DMS153 (cell line): ENCODE measurements around the gene CDK11B.
"Not testable (repeated sequence)": the region's sequence is repeated elsewhere in the genome, so short reads cannot be mapped to it uniquely, and the experiment has no call there.

Experiments used
- DNase-seq: peaks from one replicate; lab custom pipeline; 2025; lab: John Stamatoyannopoulos, UW

Gene CDK11B

DNA sequence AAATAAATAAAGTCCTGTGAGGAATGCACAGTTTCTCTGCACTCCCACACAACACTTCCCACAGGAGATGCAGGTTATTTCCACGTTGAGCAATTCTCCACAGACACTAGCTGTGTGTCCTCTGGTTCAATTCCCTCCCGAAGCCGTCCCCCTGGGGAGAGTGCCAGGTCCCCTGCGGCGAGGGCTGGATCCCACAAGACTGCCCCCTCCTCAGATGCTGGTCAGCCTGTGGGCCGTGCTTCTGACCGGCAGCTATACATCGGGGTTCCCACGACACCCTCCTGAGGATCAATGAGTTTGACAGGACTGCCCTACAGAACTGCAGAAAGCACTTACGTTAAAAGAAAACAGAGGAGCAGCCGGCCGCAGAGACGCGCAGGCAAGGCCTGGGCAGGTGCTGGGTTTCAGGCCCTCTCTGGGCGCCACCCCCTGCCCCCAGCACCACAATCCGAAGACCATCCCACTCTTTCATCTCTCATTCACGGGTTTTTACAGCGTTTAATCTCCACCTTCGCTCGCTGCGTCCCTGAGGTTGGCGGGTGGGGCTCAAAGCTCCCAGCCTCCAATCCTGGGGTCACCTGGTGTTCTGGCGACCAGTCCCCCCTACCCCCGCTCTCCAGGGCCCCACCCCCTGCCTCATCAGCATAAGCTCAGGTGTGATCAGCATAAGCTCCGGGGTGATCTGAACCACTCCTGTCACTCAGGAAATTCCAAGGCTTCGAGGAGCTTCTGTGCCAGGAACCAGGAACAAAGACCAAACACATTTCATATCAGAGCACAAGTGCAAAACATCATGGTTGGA lies 24.5 kb upstream of the CDK11B start:
- no peak for DNase-seq

DNA sequence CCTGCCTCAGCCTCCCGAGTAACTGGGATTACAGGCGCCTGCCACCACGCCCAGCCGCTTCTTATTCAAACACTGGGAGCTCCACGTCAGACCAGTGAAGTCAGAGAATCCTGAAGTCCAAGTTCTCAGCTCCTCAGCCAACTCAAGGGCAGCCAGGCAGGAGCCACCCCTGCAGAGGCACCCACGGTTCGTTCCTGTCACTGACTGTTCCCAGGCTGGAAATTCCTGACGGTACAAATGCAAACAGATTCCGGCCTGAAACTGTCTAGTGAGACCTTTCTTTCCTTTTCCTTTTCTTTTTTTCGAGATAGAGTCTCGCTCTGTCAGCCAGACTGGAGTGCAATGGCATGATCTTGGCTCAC lies 22.1 kb upstream of the CDK11B start:
- no peak for DNase-seq

DNA sequence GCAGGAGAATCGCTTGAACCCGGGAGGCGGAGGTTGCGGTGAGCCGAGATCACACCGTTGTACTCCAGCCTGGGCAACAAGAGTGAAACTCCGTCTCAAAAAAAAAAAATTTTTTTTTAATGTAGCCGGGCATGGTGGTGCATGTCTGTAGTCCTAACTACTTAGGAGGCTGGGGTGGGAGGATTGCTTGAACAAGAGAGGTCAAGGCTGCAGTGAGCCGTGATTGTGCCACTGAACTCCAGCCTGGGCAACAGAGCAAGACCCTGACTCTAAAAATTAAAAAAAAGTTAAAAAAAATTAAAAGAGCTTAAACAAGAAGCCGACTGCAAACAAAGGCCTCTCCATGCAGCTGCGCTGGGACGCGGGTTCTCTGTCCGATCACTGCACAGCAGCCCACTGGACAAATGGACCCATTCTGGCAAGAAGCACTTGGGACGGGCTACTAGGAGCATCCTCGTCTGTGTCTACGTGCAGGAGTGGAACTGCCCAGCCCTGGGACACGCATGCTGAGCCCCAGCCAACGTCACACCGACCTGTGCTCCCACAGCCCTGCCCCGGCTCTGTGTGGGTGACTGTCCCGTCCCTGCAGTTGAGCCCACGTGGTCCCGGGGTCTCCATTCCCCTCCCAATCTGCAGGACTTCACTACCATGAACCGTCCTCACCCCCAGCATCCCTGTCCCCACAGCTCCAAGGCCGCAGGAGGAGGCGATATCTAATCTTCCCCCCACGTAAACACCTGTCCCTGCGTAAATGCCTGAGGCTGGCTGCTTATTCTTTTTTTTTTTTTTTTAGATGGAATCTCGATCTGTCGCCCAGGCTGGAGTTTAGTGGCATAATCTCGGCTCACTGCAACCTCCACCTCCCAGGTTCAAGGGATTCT lies 21.5 kb upstream of the CDK11B start:
- no peak for DNase-seq

DNA sequence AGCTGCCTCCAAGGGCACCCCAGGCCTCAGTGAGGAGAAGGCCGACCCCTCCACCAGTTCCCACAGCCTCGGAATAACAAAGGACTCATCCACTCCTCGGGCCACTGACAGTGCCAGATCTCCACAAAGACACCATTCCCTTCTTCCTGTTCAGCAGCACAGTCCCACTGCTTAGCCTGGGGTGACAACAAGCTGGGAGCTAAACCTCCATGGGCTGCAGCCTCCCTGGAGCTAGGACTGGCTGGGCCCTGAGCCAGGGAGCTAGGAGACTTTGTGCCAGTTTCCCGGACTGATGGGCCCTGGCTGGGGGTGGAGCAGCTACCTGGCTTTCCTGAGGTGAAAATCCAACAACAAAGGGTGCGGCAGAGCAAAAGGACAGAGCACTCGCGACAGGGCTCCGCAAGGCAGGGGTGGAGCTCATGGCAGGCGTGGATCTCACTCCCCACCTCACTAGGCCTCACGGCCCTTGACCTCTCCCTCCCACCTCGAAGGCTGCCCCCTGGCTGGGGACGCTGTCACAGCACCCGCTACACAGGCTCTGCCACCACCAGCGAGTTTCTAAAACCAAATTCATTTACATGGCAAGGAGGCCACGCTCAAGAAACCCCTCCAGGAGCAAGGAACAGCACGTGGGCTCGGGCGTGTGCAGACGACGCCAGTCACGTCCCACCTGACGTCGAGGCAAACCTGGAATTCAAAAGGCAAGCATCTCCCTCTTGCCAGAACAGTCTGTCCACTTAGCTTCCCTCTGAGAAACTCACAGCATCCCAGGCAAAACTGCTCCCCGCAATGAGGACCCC lies 20.0 kb upstream of the CDK11B start:
- DNase-seq: no peak

DNA sequence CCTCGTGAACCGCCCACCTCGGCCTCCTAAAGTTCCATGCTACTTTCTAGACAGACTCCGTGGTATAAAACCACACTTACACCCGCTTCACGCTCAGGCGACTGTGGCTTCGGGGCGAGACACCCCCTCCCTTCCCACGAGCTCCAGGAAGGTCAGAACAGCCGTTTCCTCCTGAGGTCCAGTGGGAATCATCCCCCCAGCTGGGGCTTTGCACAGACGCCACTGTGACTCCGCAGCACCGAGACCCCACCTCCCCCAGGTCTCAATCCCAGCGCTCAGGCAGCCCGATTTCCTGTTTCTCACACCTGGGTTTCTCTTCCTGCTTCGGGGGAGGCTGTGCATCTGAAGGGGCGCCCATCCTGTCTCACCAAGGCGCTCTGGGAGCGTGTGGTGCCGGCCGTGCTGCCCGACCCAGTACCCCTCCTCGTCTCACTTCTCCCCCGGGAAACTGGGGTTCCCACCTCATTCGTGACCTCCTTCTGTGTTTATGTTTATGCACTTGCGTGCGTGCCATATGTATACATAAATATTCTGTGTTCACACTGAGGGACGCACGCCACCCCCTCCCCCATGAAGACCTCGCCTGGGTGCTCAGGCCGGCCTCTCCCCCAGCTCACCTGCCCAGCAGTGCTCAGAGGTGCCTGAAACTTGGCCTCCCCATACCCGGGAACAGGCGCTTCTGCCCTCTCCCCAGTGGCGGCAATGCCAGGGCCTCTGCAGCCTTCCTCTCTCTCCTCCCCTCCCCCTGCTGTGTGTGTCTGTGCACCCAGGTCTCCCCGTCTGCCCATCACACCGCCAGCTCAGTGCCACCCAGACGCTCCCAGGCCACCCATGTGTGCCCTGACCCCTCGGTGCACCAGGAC lies 19.1 kb upstream of the CDK11B start:
- DNase-seq: no peak

DNA sequence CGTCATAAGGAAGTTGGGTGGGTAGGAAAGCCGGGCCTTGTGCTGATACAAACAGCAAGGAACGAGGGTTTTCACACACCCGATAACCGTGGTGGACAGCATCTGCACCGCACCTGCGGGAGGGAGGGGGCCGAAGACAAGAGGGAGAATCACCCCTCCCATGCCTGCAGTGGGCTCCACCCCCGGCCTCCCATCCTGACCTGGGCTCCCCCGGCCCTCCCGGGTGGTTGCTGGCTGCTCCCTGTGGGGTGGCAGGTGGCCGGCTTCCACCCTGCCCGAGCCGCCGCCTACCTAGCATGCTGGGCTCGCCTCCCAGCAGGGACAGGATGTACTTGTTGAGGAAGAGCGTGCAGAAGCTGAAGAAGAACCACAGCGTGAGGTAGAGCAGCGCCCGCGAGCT lies 17.3 kb upstream of the CDK11B start:
- not testable (repeated sequence) for DNase-seq

DNA sequence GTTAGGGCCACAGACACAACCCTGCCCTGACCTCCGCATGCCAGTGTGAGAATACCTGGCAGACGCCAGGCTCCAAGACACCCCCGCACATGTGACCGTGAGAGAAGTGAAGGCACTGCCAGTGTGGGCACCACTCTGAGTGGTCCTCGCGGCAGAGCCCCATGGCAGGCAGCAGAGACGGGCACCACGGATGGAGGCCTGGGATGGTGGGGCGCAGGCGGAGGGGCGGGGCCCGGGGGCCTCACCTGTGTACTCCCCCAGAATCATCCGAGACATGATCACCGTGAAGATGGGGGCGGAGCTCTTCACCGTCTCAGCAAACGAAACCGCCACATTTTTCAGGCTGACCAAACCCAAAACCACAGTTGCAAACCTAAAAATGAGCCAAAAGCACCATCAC lies 16.4 kb upstream of the CDK11B start:
- DNase-seq: not testable (repeated sequence)

DNA sequence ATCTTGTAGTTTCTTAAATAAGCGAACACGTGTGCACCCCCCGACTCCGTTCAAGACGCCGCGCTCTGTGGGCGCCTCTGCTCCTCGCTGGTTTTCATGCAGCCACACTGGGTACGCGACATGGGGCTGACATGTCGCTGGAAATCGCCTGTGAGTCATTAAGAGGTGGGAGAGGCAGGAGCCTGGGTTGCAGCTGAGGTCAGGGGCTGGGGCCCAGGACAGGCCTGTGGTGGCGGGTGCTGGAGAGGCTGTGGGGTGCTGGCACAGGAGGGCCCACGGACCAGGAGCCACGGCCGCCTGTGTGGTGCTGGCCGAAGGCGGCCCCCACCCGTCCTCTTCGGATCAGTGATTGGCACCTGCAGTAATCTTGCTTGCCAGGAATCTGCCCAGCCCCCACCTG lies 16.0 kb upstream of the CDK11B start:
- DNase-seq: not testable (repeated sequence)

DNA sequence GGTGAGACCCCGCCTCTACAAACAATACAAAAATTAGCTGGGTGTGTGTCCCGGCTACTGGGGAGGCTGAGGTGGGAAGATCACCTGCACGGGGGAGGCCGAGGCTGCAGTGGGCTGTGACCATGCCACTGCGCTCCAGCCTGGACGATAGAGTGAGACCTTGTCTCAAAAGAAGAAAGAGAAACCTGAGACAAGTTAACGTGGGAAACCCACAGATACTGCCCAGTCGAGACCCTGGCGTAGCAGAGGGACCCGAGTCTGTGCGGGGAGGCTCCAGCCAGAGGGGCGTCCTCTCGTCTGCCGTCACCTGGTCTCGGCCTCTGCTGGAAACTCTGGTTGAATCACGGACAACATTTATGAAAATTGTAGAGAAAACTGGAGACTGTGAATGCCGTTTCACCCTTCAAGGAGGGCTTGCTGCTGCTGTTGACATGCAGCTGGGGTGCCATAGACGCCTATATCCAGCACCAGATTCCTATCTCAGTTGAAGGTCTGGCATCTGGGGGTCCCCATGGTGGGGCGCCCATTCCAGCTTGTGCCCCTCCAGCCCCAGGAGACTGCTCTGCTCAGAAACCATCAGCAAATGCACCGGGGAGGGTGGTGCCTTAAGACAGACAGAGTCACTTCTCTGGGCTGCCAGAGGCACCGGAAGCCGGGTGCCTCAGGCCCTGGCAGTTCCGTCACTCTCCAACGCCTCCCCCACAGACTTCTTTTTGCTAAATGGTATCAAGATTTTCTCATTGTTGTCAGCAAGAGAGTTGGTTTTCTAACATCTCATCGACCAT lies 13.6 kb upstream of the CDK11B start:
- no peak for DNase-seq

DNA sequence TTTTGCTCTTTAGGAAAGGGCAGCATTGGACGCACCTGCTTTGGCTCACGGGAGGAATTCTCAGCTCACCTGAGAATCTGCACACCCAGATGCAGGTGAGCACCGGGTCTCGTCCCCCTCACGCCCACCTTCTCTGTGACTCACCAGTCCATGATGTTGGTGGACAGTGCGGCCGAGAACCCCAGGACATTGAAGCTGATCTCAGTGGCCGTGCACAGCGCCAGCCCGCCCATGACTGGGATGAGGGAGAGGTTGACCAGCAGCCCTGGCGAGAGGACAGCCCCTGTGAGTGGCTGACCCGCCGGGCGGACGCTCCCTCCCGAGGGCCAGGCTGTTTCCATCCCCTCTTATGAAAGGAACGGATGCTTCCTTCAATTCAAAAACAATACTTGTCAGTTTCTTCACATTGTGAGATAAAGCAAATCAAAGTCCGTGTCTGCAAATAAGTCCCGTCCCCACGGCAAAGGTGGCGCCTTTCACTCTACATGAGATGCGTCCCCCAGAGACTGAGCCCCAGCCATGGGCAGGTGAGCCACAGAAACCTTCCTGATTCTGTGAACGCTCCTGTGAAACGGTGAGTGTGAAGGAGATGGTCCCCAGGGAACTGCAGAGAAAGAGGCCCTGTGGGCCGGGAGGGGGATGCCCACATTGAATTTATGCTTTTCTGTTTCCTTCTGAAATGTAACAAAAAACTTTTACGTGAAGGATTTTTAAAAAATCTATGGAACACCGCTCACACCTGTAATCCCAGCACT lies 12.7 kb upstream of the CDK11B start:
- DNase-seq: no peak

DNA sequence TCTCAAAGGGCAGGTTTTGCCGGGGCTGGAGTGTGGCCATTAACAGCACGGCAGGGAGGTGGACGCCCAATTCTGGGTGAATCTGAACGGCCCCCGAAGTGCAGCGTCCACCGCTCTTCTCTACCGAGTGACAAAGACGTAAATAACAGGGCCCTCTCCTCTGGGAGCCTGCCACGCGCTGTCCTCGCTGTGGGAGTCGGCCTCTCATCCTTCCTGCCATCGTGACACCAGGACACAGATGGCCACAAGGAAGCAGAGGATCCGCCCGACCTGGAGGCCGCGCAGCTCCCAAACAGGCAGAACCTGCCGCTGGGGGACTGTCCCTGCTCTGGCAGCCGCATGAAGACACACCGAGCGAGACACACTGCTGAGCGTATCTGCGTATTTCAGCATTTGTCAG lies 12.1 kb upstream of the CDK11B start:
- no peak for DNase-seq

DNA sequence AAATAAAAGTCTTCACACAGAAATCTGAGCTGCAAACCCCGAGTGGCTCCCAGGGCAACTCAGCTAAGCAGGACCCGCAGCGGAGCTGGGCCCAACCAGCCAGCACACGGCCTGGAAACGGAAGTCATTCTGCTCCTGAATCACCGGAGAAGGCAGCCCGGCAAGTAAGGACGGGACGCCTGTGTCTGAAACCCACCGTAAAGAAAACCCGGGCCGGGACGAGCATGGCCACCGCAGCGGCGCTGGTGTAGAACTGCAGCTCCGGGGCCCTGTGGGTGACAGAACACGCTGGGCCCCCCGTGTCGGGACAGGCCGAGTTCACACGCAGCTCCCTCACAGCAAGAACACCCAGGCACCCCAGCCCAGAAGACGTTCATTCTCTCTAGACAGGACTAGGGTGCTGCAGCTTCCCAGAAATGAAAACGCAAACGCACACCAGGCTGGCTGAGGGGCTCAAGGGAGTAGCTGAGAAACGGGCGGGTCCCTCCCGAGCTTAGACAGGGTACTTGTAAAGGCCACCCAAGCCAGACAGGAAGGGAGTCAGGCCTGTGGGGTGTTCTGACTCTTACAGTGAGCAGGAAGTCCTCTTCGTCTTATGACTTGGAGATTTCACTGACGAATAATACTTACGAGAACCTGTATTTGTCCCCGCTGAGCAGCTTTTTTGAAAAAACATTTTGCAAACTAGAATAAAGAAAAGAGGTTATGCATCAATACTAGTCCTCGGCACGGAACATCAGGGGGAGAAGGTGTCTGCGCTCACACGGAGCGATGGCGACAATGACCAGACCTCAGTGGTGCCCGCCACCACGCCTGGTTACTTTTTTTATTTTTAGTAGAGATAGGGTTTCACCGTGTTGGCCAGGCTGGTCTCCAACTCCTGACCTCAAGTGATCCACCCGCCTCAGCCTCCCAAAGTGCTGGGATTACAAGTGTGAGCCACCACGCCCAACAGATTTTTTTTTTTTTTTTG lies 10.9 kb upstream of the CDK11B start:
- DNase-seq: no peak

DNA sequence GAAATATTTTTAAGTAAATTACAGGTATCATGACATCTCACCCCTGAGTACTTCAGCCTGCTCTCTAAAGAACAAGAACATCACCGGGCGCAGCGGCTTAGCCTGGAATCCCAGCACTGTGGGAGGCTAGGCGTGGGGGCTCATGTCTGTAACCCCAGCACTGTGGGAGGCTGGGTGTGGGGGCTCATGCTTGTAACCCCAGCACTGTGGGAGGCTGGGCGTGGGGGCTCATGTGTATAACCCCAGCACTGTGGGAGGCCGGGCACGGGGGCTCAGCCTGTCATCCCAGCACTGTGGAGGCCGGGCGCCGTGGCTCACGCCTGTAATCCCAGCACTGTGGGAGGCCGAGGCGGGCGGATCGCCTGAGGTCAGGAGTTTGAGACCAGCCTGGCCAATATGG lies 7.7 kb upstream of the CDK11B start:
- no peak for DNase-seq

DNA sequence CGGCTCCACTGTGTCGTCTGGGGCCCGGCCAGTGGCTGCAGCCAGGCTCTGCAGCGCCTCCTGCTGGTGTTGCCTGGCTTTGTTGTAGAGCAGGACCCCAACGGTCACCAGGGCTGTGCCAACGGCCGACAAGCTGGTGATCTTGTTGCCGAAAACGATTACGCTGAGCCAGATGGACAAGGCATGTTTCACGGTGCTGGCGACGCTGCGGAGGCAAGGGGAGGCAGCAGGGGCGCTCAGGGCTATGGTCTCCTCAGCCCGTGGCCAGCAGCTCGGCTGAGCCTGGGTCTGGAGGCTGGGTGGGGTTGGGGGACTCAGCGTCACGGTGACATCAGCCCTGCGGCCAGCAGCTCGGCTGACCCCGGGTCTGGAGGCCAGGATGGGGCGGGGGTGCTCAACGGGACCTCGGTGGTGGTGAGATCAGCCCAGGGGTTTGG lies 7.0 kb upstream of the CDK11B start:
- DNase-seq: no peak

DNA sequence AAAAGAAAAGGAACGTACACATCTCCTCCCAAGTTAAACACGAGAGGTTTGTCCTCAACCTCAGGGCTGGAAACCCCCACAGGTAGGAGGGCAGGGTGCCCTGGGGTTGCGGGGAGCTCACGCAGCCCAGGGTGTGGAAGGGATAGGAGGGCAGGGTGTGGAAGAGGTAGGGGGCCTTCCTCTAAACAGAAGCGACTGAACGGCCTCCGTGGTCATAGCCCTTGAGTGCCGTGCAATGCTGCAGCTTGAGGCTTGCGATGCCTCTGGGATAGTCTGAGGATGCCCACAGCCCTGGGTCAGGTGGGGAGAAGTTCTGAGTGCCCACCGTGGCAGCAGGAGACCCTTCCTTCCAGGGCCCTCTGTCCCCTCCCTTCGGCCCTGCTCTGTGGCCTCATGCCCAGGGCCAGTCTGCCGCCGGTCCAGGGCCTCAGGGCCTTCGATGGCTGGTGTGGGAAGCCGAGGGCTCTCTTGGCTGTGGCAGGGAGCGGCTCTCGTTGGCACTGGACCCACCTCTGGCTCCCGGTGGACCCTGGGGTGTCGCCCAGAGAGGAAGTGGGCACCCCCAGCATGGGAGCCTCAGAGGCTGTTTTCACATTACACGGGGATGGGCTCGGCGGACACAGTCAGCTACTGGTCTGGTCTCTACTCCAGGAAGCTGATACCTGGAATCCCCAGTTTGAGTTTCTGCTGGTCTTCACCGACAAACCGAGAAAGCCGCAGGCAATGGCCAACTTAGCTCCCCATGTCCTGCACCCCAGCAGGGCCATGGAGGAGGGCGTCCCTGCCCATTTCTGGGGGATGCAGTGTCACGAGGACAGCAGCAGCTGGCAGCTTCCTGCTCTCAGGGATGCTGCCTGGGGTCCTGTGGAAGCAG lies 6.4 kb upstream of the CDK11B start:
- DNase-seq: no peak

DNA sequence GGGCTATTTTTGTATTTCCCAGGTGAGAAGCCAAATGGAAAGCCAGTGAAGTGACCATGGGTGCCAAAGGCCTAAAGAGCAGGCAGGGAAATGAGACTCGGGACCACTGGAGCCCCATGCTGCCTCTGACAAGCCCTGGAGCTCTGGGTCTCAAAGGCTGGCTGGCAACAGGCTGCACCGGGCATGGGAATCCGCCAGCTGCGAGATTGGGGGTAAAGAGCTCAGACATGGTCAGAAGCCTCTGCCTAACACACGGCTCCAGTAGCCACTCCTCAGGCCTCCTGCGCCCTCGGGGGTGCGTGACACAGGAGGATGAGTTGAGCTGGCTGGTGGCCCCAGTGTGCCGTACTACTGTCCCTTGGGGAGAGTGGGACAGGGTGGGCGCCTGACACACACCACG lies 5.5 kb upstream of the CDK11B start:
- DNase-seq: not testable (repeated sequence)

DNA sequence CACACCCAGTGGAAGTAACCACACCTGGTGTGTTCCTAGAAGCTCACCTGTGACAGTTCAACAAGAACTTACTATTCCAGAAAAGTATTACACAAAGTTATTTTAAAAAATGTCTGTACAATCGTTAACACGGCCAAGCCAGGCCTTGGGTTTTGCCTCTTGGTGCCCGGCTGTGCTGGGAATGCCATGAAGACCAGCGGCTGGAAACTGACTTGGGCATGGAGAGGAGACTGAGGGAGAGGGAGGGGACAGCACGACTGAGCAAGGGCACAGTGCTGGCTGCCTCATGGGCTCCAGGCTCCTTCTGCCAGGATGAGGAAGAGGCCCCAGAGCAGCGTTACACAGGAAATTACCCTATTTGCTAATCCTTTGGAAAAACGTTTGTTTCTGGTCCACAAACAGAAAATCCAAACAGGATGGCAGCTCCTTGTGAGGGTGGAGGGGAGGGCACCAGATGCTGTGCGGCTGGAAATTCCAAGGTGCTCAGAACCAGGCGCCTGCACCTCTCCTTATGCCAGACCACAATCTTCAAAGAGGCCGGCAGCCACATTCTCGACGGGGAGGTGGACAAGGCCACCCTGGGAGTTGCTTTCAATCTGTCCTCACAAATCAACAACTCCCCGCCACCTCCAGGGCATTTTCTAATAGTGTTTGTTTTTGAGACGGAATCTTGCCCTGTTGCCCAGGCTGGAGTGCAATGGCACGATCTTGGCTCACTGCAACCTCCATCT lies 4.2 kb upstream of the CDK11B start:
- not testable (repeated sequence) for DNase-seq
